ENCODE measurements around the gene CHST9.

The CHST9 gene

DNA sequence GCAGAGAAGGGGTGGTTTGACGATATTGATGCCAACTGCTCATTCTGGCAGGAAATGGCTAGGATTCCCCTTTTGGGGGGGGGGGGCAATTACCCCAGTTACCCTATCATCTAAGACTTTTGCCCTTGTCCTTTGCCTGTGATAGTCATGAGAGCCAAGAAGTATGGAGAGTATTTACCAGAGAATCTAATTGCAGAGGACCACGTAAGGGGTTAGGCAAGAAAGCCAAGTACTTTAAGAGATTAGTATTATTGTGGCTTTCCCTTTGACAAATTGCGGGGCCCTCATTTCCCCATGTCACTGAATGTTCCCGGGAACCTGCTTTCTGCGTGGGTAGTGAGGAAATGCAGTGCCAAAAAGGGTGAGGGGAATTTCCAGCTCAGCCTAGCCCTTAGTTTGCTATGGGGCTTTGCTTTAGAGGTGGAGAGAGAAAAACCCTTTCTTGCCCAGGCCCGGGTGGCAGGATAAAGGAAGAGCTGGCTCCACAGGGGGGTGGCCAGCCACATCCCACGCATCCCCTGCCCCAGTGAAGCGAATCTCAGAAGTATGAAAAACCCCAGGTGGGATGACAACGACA lies 321.1 kb downstream of the CHST9 start:
- in situ Hi-C loops (cut with MboI; ENCODE audit: low pct_unique_long_range_greater_than_20kb, low sequenced_read_pairs, unreplicated experiment) = no loop called here
- TF ChIP-seq CTCF (IDR thresholded peaks at IDR 0.05; ENCODE audit: extremely low read depth, insufficient read depth, missing control alignments) = no peak
- no peak for DNase-seq (ENCODE audit: low spot score)

DNA sequence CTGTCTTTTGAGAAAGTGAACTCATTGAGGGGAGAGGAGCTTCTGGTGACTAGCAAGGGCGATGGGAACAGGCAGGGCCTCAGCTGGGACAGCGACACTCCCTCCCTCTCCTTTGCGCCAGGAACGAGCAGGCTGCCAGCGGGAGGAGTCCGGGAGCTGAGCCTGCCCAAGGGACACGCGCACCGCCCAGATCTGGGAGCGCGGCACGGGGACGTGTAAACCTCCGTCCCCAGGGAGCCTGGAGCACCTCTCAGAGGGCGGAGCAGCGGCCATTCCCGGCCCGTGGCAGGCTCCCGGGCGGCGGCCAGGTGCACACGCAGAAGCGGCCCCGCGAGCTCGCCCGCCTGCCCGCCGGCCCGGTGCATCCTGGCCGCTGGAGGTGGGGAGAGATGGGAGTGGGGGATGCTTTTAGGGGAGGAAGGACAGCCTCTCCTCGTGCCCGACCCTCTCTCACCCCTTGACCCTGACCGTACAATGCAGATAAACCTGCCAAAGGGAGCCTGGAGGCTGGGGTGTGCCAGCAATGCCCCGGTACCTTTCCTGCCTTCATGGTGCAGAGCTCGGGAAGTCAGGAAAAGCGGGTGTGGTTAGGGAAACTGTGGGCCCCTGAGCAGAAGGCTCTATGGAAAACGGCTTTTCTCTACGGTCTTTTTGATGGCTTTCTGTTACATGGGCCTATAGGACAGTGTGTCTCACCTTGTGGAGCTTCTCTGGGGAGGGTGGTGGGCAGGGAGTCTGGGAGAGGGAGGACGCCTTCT lies 321.8 kb downstream of the CHST9 start:
- TF ChIP-seq CTCF (IDR thresholded peaks at IDR 0.05; ENCODE audit: extremely low read depth, insufficient read depth, missing control alignments) = no peak
- in situ Hi-C loops (cut with MboI; ENCODE audit: low pct_unique_long_range_greater_than_20kb, low sequenced_read_pairs, unreplicated experiment) = no loop called here
- no peak for DNase-seq (ENCODE audit: low spot score)

DNA sequence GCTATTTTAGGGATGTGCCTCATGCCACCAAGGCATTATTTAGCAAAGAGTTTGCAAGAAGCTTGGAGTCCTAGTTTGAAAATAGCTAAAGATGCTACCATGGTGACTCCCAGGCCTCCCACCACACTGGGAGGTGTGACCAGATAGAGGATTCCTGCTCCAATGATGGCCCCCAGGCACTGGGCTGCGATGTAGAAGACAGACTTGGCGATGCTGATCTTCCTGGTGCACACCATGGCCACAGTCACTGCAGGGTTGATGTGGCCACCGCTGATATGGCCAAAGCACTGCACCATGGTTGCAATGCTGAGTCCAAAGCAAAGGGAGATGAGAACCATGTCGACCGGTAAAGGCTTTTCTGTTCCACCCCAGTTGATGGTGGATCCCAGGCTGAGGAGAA lies 323.0 kb downstream of the CHST9 start:
- in situ Hi-C loops (cut with MboI; ENCODE audit: low pct_unique_long_range_greater_than_20kb, low sequenced_read_pairs, unreplicated experiment) = no loop called here
- no peak for DNase-seq (ENCODE audit: low spot score)
- no peak for TF ChIP-seq CTCF (IDR thresholded peaks at IDR 0.05; ENCODE audit: extremely low read depth, insufficient read depth, missing control alignments)

All from GM13977 (cell line).